ENCODE measurements around the gene KRT7.

DNA sequence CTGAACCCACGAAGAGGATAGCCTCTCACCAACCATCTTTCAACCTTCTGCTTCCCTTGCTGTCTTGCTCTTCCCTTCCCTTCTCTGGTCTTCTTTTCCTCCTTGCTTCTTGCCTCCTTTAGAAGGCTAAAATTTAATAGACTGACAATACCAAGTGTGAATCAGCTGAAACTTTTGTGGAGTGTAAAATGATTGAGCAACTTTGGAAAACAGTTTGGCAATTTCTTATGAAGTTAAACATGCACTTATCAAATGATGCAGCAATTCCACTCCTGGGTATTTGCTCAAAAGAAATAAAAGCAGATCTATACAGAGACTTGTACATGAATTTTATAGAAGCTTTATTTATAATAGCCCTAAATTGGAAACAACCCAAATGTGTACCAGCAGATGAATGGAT lies 38.1 kb downstream of the KRT7 start:
- TF ChIP-seq, protein P1, sequence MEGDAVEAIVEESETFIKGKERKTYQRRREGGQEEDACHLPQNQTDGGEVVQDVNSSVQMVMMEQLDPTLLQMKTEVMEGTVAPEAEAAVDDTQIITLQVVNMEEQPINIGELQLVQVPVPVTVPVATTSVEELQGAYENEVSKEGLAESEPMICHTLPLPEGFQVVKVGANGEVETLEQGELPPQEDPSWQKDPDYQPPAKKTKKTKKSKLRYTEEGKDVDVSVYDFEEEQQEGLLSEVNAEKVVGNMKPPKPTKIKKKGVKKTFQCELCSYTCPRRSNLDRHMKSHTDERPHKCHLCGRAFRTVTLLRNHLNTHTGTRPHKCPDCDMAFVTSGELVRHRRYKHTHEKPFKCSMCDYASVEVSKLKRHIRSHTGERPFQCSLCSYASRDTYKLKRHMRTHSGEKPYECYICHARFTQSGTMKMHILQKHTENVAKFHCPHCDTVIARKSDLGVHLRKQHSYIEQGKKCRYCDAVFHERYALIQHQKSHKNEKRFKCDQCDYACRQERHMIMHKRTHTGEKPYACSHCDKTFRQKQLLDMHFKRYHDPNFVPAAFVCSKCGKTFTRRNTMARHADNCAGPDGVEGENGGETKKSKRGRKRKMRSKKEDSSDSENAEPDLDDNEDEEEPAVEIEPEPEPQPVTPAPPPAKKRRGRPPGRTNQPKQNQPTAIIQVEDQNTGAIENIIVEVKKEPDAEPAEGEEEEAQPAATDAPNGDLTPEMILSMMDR (IDR thresholded peaks at IDR 0.05; ENCODE audit: low read length), result no peak
- TF ChIP-seq EZH2 (optimal IDR thresholded peaks at IDR 0.05; ENCODE audit: low read depth, low read length) (no peak), EZH2phosphoT487 (IDR thresholded peaks at IDR 0.05; ENCODE audit: low read length) (no peak)
